Keratinocyte (primary cell): ENCODE measurements around the gene RAI2. TPM values are rescaled to one million over a fixed set of nuclear protein-coding genes. Genes with fewer than 3 reads are reported as not detected.

ENCODE experiments used
- DNase-seq: peaks from one replicate; pipeline ENCODE4 v3.0.0-alpha.2; 2011; ENCODE audit warnings: low read depth, missing footprints, low spot score
- FAIRE-seq: peaks from 2 replicates; lab custom pipeline; 2011; peaks lifted over from hg19 to GRCh38; lab: Jason Lieb, UNC
- H2AFZ ChIP-seq: 2 replicates; pipeline ENCODE4 v1.6.0; 2012; ENCODE audit warnings: low read length, control low read depth, inconsistent platforms; ENCODE audit not compliant: control insufficient read depth
- H3K27ac ChIP-seq: 2 replicates; pipeline ENCODE4 v1.5.1; 2011; ENCODE audit warnings: low read length; ENCODE audit not compliant: control insufficient read depth, insufficient read depth
- H3K27me3 ChIP-seq: 3 replicates; pipeline ENCODE4 v1.6.0; 2011; ENCODE audit warnings: low read length; ENCODE audit not compliant: control insufficient read depth, insufficient read depth; ENCODE audit errors: extremely low read depth
- H3K36me3 ChIP-seq, 2 experiments: 2 replicates in 1 of 2; 3 replicates in 1 of 2; pipeline ENCODE4 v1.5.1; 2011; ENCODE audit warnings: low read length in 2 of 2, mild to moderate bottlenecking in 1 of 2; ENCODE audit not compliant: control insufficient read depth in 2 of 2, insufficient read depth in 2 of 2; ENCODE audit errors: extremely low read depth in 1 of 2
- H3K4me1 ChIP-seq: 3 replicates; pipeline ENCODE4 v1.5.1; 2011; ENCODE audit warnings: low read length; ENCODE audit not compliant: control insufficient read depth, insufficient read depth; ENCODE audit errors: extremely low read depth
- H3K4me2 ChIP-seq: 3 replicates; pipeline ENCODE4 v1.6.0; 2011; ENCODE audit warnings: low read depth, low read length; ENCODE audit not compliant: control insufficient read depth, insufficient read depth; ENCODE audit errors: extremely low read depth
- H3K4me3 ChIP-seq, 3 experiments: fragments of 200-600 bp in 1 of 3; sonication (generic) in 1 of 3; 2 replicates in 2 of 3; 3 replicates in 1 of 3; pipeline ENCODE4 v1.5.1; 2011 to 2016; ENCODE audit warnings: low read length in 3 of 3, mild to moderate bottlenecking in 3 of 3, control low read depth in 2 of 3, inconsistent platforms in 1 of 3, low read depth in 1 of 3, mixed read lengths in 1 of 3, mixed run types in 1 of 3, moderate library complexity in 1 of 3; ENCODE audit not compliant: control insufficient read depth in 2 of 3, insufficient read depth in 2 of 3; ENCODE audit errors: extremely low read depth in 1 of 3
- H3K79me2 ChIP-seq: 2 replicates; pipeline ENCODE4 v1.6.0; 2012; ENCODE audit warnings: low read length; ENCODE audit not compliant: control insufficient read depth, insufficient read depth
- H3K9ac ChIP-seq: 3 replicates; pipeline ENCODE4 v1.6.0; 2011; ENCODE audit warnings: low read length; ENCODE audit not compliant: control insufficient read depth, insufficient read depth; ENCODE audit errors: extremely low read depth
- H3K9me1 ChIP-seq: 3 replicates; pipeline ENCODE4 v1.6.0; 2011; ENCODE audit warnings: low read length; ENCODE audit not compliant: control insufficient read depth, insufficient read depth; ENCODE audit errors: extremely low read depth
- H3K9me3 ChIP-seq: 2 replicates; pipeline ENCODE4 v1.5.1; 2012; ENCODE audit warnings: low read depth, low read length; ENCODE audit not compliant: control insufficient read depth
- H4K20me1 ChIP-seq: 3 replicates; pipeline ENCODE4 v1.6.0; 2011; ENCODE audit warnings: low read length; ENCODE audit not compliant: control insufficient read depth, insufficient read depth; ENCODE audit errors: extremely low read depth
- EZH2 ChIP-seq: IDR thresholded peaks from one replicate; pipeline ENCODE4 v1.6.1; 2012; ENCODE audit warnings: inconsistent platforms, mild to moderate bottlenecking, low read length, moderate library complexity
- dilution Hi-C: fragments of 300-500 bp; cut with MboI; formaldehyde crosslinking; loops from one replicate; pipeline ENCODE4 v1.7.0; 2020; ENCODE audit warnings: low sequenced_read_pairs; ENCODE audit not compliant: extremely low pct_ligation_motif_present
- polyA plus RNA-seq, 5 experiments: library from polyadenylated mRNA; depleted of rRNA in 3 of 5; stranded (reverse) in 3 of 5; stranded (forward) in 1 of 5; unstranded in 1 of 5; fragments of >200 nt; gene quantifications; 1 replicate in 1 of 5; 2 replicates in 3 of 5; 3 replicates in 1 of 5; pipeline versions ENCODE4 v1.2.1 to v1.2.3, GENCODE V29; 2011 to 2012; ENCODE audit warnings: missing spikeins in 2 of 5, low read depth in 1 of 5, low replicate concordance in 1 of 5
- TF ChIP-seq, protein P1 (sequence below), 3 experiments: IDR thresholded peaks in 1 of 3; conservative IDR thresholded peaks in 1 of 3; optimal IDR thresholded peaks in 1 of 3; 2 replicates in 2 of 3; 3 replicates in 1 of 3; pipeline versions ENCODE3 to v1.5.1; 2011; ENCODE audit warnings: low read length in 3 of 3, mild to moderate bottlenecking in 3 of 3, moderate library complexity in 2 of 3, control low read depth in 1 of 3, inconsistent platforms in 1 of 3; ENCODE audit not compliant: insufficient read depth in 2 of 3; ENCODE audit errors: extremely low read depth in 1 of 3

Gene RAI2
- polyA plus RNA-seq, 1 donor (not counting 4 experiments of a cell fraction or from before 2014, with no cell fraction given) = not detected

DNA sequence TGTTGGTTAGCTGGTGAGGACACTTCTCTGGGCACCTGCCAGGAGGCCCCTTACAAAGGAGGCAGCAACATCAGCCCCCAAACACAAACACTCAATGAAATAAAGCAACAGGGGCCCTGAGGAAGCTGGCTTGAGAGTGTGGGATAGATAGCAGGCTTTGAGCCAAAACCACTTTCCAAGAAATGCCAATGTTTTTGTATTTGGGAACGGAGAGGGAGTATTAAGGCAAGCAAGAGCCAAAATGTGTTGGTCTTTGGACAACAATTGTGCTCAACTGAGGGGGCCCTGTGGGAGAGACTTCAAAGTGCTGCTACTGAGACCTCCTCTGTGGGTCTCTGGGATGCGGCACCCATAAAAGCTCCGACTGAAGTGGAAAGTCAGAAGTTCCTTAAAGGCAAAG lies 41.0 kb downstream of the RAI2 start:
- H3K27ac ChIP-seq = no peak overlapping the region
- H3K4me3 ChIP-seq = no peak overlapping the region
- peaks cover 4% of the 10 kb centered on the region for H3K27me3 ChIP-seq
- H3K4me2 ChIP-seq = no peak overlapping the region
- no peak overlapping the region for H2AFZ ChIP-seq
- H3K9me1 ChIP-seq = no peaks in the 10 kb centered on the region
- no peaks in the 10 kb centered on the region for H3K4me1 ChIP-seq
- H4K20me1 ChIP-seq = no peaks in the 10 kb centered on the region
- no peak for DNase-seq
- H3K9ac ChIP-seq = no peak overlapping the region
- H3K36me3 ChIP-seq = no peaks in the 10 kb centered on the region
- no peaks in the 10 kb centered on the region for H3K9me3 ChIP-seq
- no peak for TF ChIP-seq EZH2
- TF ChIP-seq, protein P1, sequence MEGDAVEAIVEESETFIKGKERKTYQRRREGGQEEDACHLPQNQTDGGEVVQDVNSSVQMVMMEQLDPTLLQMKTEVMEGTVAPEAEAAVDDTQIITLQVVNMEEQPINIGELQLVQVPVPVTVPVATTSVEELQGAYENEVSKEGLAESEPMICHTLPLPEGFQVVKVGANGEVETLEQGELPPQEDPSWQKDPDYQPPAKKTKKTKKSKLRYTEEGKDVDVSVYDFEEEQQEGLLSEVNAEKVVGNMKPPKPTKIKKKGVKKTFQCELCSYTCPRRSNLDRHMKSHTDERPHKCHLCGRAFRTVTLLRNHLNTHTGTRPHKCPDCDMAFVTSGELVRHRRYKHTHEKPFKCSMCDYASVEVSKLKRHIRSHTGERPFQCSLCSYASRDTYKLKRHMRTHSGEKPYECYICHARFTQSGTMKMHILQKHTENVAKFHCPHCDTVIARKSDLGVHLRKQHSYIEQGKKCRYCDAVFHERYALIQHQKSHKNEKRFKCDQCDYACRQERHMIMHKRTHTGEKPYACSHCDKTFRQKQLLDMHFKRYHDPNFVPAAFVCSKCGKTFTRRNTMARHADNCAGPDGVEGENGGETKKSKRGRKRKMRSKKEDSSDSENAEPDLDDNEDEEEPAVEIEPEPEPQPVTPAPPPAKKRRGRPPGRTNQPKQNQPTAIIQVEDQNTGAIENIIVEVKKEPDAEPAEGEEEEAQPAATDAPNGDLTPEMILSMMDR (optimal IDR thresholded peaks at IDR 0.05 in 1 of 3, IDR thresholded peaks at IDR 0.05 in 1 of 3, conservative IDR thresholded peaks at IDR 0.05 in 1 of 3; ENCODE audit: extremely low read depth in 1 of 3, insufficient read depth in 2 of 3, low read length in 3 of 3) = no peak
- no peak for FAIRE-seq
- dilution Hi-C loops = no loop called here
- no peaks in the 10 kb centered on the region for H3K79me2 ChIP-seq

DNA sequence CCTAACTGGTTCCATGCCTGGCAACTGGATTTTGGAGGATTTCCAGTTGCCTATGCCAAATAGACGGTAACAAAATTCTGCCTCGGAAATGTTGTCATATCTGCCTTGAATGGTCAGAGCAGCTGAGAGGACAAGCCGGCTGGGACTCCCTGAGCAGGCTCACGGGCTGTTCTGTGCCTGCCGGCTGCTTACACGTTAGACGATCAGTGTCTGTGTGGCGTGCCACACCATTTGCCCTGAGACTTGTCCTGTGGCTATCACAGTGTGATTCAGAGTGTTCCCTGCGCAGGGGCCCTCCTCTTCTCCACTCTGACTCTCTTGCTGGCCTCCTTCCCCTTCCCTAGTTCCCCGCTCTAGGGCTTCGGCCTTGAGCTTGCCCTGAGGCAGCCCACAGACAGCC lies 42.4 kb downstream of the RAI2 start:
- FAIRE-seq (no peak), DNase-seq (no peak)
- no peak overlapping the region for H3K9ac ChIP-seq
- no peaks in the 10 kb centered on the region for H3K36me3 ChIP-seq
- H2AFZ ChIP-seq = no peak overlapping the region
- no peaks in the 10 kb centered on the region for H3K4me1 ChIP-seq
- no peaks in the 10 kb centered on the region for H3K9me1 ChIP-seq
- H3K27ac ChIP-seq = no peak overlapping the region
- H4K20me1 ChIP-seq = no peaks in the 10 kb centered on the region
- no peak overlapping the region for H3K4me3 ChIP-seq
- dilution Hi-C loops = no loop called here
- no peaks in the 10 kb centered on the region for H3K79me2 ChIP-seq
- H3K27me3 ChIP-seq = peaks cover 4% of the 10 kb centered on the region
- TF ChIP-seq EZH2 = no peak
- TF ChIP-seq, protein P1 (optimal IDR thresholded peaks at IDR 0.05 in 1 of 3, IDR thresholded peaks at IDR 0.05 in 1 of 3, conservative IDR thresholded peaks at IDR 0.05 in 1 of 3; ENCODE audit: extremely low read depth in 1 of 3, insufficient read depth in 2 of 3, low read length in 3 of 3) = no peak
- H3K4me2 ChIP-seq = no peak overlapping the region
- no peaks in the 10 kb centered on the region for H3K9me3 ChIP-seq
